Ascending aorta (tissue), 2 donors: Measurements from ENCODE around the gene GNB5. TPM values are rescaled to one million over a fixed set of nuclear protein-coding genes. Genes with fewer than 3 reads are reported as not detected.

Source experiments
- DNase-seq, 2 donors: peaks; one replicate each; pipeline ENCODE4 v3.0.0-alpha.2; 2019; ENCODE audit warnings: low spot score in 2 of 2
- H3K27ac ChIP-seq, 2 donors: fragments of 200-600 bp; sonication (generic); one replicate each; pipeline ENCODE4 v1.5.1; 2016 to 2017; ENCODE audit warnings: mild to moderate bottlenecking in 1 of 2
- H3K27me3 ChIP-seq: fragments of 200-600 bp; sonication (generic); one replicate; pipeline ENCODE4 v1.5.1; 2017
- H3K36me3 ChIP-seq, 2 donors: fragments of 200-600 bp; sonication (generic); one replicate each; pipeline ENCODE4 v1.5.1; 2016
- H3K4me1 ChIP-seq, 2 donors: fragments of 200-600 bp; sonication (generic); one replicate each; pipeline ENCODE4 v1.5.1; 2016 to 2017; ENCODE audit warnings: mild to moderate bottlenecking in 1 of 2
- H3K4me3 ChIP-seq, 2 donors: fragments of 200-600 bp; sonication (generic); one replicate each; pipeline ENCODE4 v1.5.1; 2016 to 2017; ENCODE audit warnings: mild to moderate bottlenecking in 1 of 2
- H3K9me3 ChIP-seq, 2 donors: fragments of 200-600 bp; sonication (generic); one replicate each; pipeline ENCODE4 v1.5.1; 2016
- intact Hi-C: fragments of 100-400 bp; cut with DNase I; formaldehyde crosslinking; loops from one replicate; pipeline ENCODE4 v1.15.1; 2023
- total RNA-seq: library from RNA; depleted of rRNA; stranded (reverse); fragments of >200 nt; gene quantifications from one replicate; pipeline ENCODE4 v1.1.0, GENCODE V29; 2016
- TF ChIP-seq, protein P1 (sequence below), 3 experiments: fragments of 200-600 bp in 2 of 3; fragments of 450-650 bp in 1 of 3; sonication (generic) in 2 of 3; IDR thresholded peaks; one replicate each; pipeline ENCODE4 v1.5.1; 2016 to 2019; ENCODE audit warnings: antibody characterized with exemption in 3 of 3, mild to moderate bottlenecking in 1 of 3, moderate library complexity in 1 of 3

The GNB5 gene
- total RNA-seq, 1 donor from 2014 or later: 8.8 TPM

- Histone ChIP-seq H3K27ac (no peak overlapping the region), H3K36me3 (no peaks in the 10 kb centered on the region), H3K9me3 (no peaks in the 10 kb centered on the region), H3K4me3 (no peak overlapping the region), H3K4me1 (no peaks in the 10 kb centered on the region), H3K27me3 (no peaks in the 10 kb centered on the region)
- no peak for DNase-seq
- intact Hi-C loops: no loop called here
- TF ChIP-seq, protein P1, sequence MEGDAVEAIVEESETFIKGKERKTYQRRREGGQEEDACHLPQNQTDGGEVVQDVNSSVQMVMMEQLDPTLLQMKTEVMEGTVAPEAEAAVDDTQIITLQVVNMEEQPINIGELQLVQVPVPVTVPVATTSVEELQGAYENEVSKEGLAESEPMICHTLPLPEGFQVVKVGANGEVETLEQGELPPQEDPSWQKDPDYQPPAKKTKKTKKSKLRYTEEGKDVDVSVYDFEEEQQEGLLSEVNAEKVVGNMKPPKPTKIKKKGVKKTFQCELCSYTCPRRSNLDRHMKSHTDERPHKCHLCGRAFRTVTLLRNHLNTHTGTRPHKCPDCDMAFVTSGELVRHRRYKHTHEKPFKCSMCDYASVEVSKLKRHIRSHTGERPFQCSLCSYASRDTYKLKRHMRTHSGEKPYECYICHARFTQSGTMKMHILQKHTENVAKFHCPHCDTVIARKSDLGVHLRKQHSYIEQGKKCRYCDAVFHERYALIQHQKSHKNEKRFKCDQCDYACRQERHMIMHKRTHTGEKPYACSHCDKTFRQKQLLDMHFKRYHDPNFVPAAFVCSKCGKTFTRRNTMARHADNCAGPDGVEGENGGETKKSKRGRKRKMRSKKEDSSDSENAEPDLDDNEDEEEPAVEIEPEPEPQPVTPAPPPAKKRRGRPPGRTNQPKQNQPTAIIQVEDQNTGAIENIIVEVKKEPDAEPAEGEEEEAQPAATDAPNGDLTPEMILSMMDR (IDR thresholded peaks at IDR 0.05): no peak
These were observed 33.0 kb upstream of the GNB5 start for GRCh38 chr15:52224211-52224610.

- TF ChIP-seq, protein P1 (IDR thresholded peaks at IDR 0.05): no peak
- Histone ChIP-seq H3K27me3 (no peaks in the 10 kb centered on the region), H3K27ac (no peak overlapping the region), H3K4me3 (no peak overlapping the region), H3K9me3 (no peaks in the 10 kb centered on the region), H3K36me3 (no peaks in the 10 kb centered on the region), H3K4me1 (no peaks in the 10 kb centered on the region)
- DNase-seq: no peak
- intact Hi-C loops: no loop called here
These were observed 30.5 kb upstream of the GNB5 start for GRCh38 chr15:52221730-52222129.

DNA sequence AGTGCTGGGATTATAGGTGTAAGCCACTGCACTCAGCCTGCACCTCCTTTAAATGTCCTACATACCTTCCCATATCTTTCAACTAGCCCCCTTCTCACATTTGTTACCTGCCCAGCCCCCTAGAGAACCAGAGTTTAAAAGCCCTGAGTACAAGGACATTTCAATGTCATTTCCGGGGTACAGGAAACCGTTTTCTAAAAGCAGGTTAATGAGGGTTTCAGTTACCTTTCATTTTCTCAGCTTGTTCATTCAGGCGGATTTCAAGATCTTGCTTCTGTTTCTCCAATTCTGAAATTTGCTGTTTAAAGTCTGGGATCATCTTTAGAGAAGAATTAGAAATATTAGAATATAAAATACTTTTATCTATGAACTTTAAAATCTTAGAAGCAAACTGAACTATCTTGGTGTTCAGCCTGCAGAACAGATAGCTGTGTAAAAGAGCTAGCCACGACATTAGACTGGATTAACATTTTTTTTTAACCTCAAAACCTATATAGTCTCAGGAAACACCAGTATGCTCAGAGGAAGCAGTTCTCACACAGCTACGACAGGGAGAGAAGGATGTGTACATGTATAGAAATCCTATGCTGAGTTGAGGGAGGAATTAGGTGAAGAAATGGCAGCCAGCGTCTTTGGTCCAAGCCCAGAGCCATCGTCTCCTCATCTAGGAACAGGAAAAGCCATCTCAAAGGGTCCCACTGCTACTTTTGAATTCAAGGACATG lies 29.9 kb upstream of the GNB5 start:
- intact Hi-C loops: no loop called here
- no peak for DNase-seq
- no peaks in the 10 kb centered on the region for H3K9me3 ChIP-seq
- no peaks in the 10 kb centered on the region for H3K36me3 ChIP-seq
- no peaks in the 10 kb centered on the region for H3K4me1 ChIP-seq
- TF ChIP-seq, protein P1 (IDR thresholded peaks at IDR 0.05): no peak
- H3K27ac ChIP-seq: no peak overlapping the region
- no peak overlapping the region for H3K4me3 ChIP-seq
- no peaks in the 10 kb centered on the region for H3K27me3 ChIP-seq

- no peaks in the 10 kb centered on the region for H3K4me1 ChIP-seq
- H3K36me3 ChIP-seq: no peaks in the 10 kb centered on the region
- TF ChIP-seq, protein P1 (IDR thresholded peaks at IDR 0.05): no peak
- DNase-seq: no peak
- no peak overlapping the region for H3K27ac ChIP-seq
- H3K27me3 ChIP-seq: no peaks in the 10 kb centered on the region
- no peaks in the 10 kb centered on the region for H3K9me3 ChIP-seq
- intact Hi-C loops: no loop called here
- H3K4me3 ChIP-seq: no peak overlapping the region
These were observed 29.1 kb upstream of the GNB5 start for GRCh38 chr15:52220251-52220650.

- no peaks in the 10 kb centered on the region for H3K36me3 ChIP-seq
- no peaks in the 10 kb centered on the region for H3K9me3 ChIP-seq
- no peak overlapping the region for H3K4me3 ChIP-seq
- TF ChIP-seq, protein P1 (IDR thresholded peaks at IDR 0.05): no peak
- no peak overlapping the region for H3K27ac ChIP-seq
- H3K4me1 ChIP-seq: no peaks in the 10 kb centered on the region
- intact Hi-C loops: no loop called here
- H3K27me3 ChIP-seq: no peaks in the 10 kb centered on the region
- no peak for DNase-seq
These were observed 27.6 kb upstream of the GNB5 start for GRCh38 chr15:52218816-52219215.

GRCh38 chr15:52218371-52218770 lies 27.2 kb upstream of the GNB5 start:
- no peak overlapping the region for H3K4me3 ChIP-seq
- TF ChIP-seq, protein P1 (IDR thresholded peaks at IDR 0.05): no peak
- DNase-seq: no peak
- H3K27ac ChIP-seq: no peak overlapping the region
- H3K36me3 ChIP-seq: no peaks in the 10 kb centered on the region
- H3K9me3 ChIP-seq: no peaks in the 10 kb centered on the region
- no peaks in the 10 kb centered on the region for H3K27me3 ChIP-seq
- no peaks in the 10 kb centered on the region for H3K4me1 ChIP-seq
- intact Hi-C loops: no loop called here
